Measurements from ENCODE around the gene OAS1.

GRCh38 chr12:112938751-112939150, 32.0 kb downstream of the OAS1 start:
- TF ChIP-seq POLR2A (IDR thresholded peaks at IDR 0.05) (no peak), CTCF (IDR thresholded peaks at IDR 0.05) (no peak)
